ENCODE data around the gene TRMT44. TPM values are rescaled to one million over a fixed set of nuclear protein-coding genes. Genes with fewer than 3 reads are reported as not detected.

The TRMT44 gene
- total RNA-seq, 1 experiment from 2014 or later: 23.4 TPM

DNA sequence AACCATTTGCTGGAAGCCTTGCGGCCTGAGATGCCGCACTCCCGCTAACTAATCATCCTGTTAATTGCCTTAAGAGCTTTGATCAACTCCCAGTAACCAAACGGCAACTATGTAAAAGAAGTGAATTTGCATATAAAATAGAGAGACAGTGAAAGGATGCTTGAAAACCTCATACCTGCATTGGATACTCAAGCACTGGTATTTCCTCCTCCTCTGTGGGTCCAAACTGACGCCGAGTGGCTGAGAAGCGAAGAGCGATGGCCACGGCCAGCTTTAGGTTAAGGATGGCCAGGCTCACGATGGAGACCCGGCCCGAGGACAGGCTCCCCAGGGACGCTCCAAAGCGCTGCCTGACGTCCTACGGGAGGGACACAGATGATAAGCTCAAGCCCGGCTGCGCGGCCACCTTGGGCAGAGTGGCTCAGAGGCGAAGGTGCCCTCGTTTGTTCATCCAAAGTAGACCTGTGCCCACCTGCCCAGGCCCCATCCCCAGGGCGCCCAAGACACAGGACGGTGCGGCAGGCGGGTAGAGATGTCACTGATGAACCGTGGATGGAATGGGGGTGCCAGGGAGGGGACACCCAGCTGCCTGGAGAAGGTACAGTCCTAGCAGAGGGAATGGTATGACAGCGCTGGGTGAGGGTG lies 43.7 kb upstream of the TRMT44 start:
- Histone ChIP-seq H3K4me3 (ENCODE audit: low read depth, low read length) (no peak overlapping the region), H3K36me3 (ENCODE audit: control insufficient read depth, insufficient read depth, low read length) (no peaks in the 10 kb centered on the region), H3K27me3 (replicated peaks; ENCODE audit: control insufficient read depth, insufficient read depth, low read length) (no peaks in the 10 kb centered on the region), H3K4me1 (no peaks in the 10 kb centered on the region), H3K9me3 (no peaks in the 10 kb centered on the region)
- no peak overlapping the region for H3K4me3 Mint-ChIP-seq (ENCODE audit: unreplicated experiment)
- no TSS peak for BruUV-seq (replicated peaks)
- TF ChIP-seq, protein P1, sequence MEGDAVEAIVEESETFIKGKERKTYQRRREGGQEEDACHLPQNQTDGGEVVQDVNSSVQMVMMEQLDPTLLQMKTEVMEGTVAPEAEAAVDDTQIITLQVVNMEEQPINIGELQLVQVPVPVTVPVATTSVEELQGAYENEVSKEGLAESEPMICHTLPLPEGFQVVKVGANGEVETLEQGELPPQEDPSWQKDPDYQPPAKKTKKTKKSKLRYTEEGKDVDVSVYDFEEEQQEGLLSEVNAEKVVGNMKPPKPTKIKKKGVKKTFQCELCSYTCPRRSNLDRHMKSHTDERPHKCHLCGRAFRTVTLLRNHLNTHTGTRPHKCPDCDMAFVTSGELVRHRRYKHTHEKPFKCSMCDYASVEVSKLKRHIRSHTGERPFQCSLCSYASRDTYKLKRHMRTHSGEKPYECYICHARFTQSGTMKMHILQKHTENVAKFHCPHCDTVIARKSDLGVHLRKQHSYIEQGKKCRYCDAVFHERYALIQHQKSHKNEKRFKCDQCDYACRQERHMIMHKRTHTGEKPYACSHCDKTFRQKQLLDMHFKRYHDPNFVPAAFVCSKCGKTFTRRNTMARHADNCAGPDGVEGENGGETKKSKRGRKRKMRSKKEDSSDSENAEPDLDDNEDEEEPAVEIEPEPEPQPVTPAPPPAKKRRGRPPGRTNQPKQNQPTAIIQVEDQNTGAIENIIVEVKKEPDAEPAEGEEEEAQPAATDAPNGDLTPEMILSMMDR (IDR thresholded peaks at IDR 0.05; ENCODE audit: insufficient read depth in 1 of 2, low read depth in 1 of 2, low read length in 1 of 2, severe bottlenecking in 1 of 2, unreplicated experiment in 1 of 2): no peak
- no peak for DNase-seq
- intact Hi-C loops (cut with micrococcal nuclease; ENCODE audit: unreplicated experiment): no loop called here
- H3K4me1 Mint-ChIP-seq (ENCODE audit: low read depth, unreplicated experiment): no peaks in the 10 kb centered on the region
- H3K36me3 Mint-ChIP-seq (ENCODE audit: insufficient read depth, unreplicated experiment): no peaks in the 10 kb centered on the region
- ChIA-PET CTCF (no interaction called here), POLR2A (no interaction called here)
- H3K27me3 Mint-ChIP-seq (ENCODE audit: insufficient read depth, unreplicated experiment): no peaks in the 10 kb centered on the region
- H3K9me3 Mint-ChIP-seq (ENCODE audit: unreplicated experiment): no peaks in the 10 kb centered on the region
- H3K27ac Mint-ChIP-seq (ENCODE audit: unreplicated experiment): no peak overlapping the region

DNA sequence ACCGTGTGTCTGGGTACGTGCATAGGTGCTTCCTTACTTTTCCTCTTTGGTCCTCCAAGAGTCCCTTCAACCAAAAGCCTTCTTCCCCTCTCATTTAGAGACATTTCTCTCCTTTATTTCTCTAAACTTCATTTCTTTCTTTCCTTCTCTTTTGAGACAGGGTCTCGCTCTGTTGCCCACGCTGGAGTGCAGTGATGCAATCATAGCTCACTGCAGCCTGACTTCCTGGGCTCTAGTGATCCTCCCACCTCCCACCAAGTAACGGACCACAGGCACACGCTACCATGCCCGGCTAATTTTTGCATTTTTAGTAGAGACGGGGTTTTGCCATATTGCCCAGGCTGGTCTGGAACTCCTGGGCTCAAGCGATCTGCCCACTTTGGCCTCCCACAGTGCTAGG lies 42.2 kb upstream of the TRMT44 start:
- Mint-ChIP-seq H3K4me3 (ENCODE audit: unreplicated experiment) (no peak overlapping the region), H3K9me3 (ENCODE audit: unreplicated experiment) (no peaks in the 10 kb centered on the region), H3K27me3 (ENCODE audit: insufficient read depth, unreplicated experiment) (no peaks in the 10 kb centered on the region), H3K36me3 (ENCODE audit: insufficient read depth, unreplicated experiment) (no peaks in the 10 kb centered on the region), H3K4me1 (ENCODE audit: low read depth, unreplicated experiment) (no peaks in the 10 kb centered on the region), H3K27ac (ENCODE audit: unreplicated experiment) (no peak overlapping the region)
- Histone ChIP-seq H3K27me3 (replicated peaks; ENCODE audit: control insufficient read depth, insufficient read depth, low read length) (no peaks in the 10 kb centered on the region), H3K9me3 (no peaks in the 10 kb centered on the region), H3K4me3 (ENCODE audit: low read depth, low read length) (no peak overlapping the region), H3K4me1 (no peaks in the 10 kb centered on the region), H3K36me3 (ENCODE audit: control insufficient read depth, insufficient read depth, low read length) (no peaks in the 10 kb centered on the region)
- no TSS peak for BruUV-seq (replicated peaks)
- intact Hi-C loops (cut with micrococcal nuclease; ENCODE audit: unreplicated experiment): no loop called here
- ChIA-PET POLR2A (no interaction called here), CTCF (no interaction called here)
- TF ChIP-seq, protein P1 (IDR thresholded peaks at IDR 0.05; ENCODE audit: insufficient read depth in 1 of 2, low read depth in 1 of 2, low read length in 1 of 2, severe bottlenecking in 1 of 2, unreplicated experiment in 1 of 2): no peak
- no peak for DNase-seq

DNA sequence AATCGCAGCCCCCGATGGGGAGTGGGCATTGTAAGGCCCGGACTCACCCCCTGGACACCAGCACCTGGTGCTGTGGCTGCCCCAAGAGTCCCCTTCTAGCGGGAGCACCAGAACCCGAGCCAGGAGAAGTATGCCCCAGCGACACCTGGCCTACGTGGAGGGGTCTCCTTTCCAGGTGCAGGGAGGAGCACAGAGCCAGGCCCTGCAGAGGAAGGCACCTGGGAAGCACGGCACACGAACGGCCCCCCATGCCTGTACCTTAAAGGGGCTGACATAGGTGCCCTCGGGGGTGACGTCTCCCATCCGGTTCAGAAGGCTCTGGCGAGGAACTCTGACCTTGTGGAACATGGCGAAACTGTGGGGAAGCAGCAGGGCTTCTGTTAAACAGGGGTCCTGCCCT lies 41.3 kb upstream of the TRMT44 start:
- Mint-ChIP-seq H3K4me3 (ENCODE audit: unreplicated experiment) (no peak overlapping the region), H3K36me3 (ENCODE audit: insufficient read depth, unreplicated experiment) (no peaks in the 10 kb centered on the region), H3K4me1 (ENCODE audit: low read depth, unreplicated experiment) (no peaks in the 10 kb centered on the region), H3K9me3 (ENCODE audit: unreplicated experiment) (no peaks in the 10 kb centered on the region), H3K27ac (ENCODE audit: unreplicated experiment) (no peak overlapping the region), H3K27me3 (ENCODE audit: insufficient read depth, unreplicated experiment) (no peaks in the 10 kb centered on the region)
- Histone ChIP-seq H3K4me3 (ENCODE audit: low read depth, low read length) (no peak overlapping the region), H3K4me1 (no peaks in the 10 kb centered on the region), H3K9me3 (no peaks in the 10 kb centered on the region), H3K36me3 (ENCODE audit: control insufficient read depth, insufficient read depth, low read length) (no peaks in the 10 kb centered on the region), H3K27me3 (replicated peaks; ENCODE audit: control insufficient read depth, insufficient read depth, low read length) (no peaks in the 10 kb centered on the region)
- TF ChIP-seq, protein P1 (IDR thresholded peaks at IDR 0.05; ENCODE audit: insufficient read depth in 1 of 2, low read depth in 1 of 2, low read length in 1 of 2, severe bottlenecking in 1 of 2, unreplicated experiment in 1 of 2): no peak
- no peak for DNase-seq
- no TSS peak for BruUV-seq (replicated peaks)
- intact Hi-C loops (cut with micrococcal nuclease; ENCODE audit: unreplicated experiment): no loop called here
- ChIA-PET POLR2A (no interaction called here), CTCF (no interaction called here)
